ENCODE measurements around the gene MCC.

The MCC gene

GRCh38 chr5:113039229-113039933, 448.9 kb downstream of the MCC start:
- Histone ChIP-seq H3F3A (ENCODE audit: insufficient read depth) (no peaks in the 10 kb centered on the region), H3K9me3 (ENCODE audit: insufficient read depth, low read length) (no peaks in the 10 kb centered on the region), H3K4me2 (ENCODE audit: low read depth, low read length, poor library complexity, severe bottlenecking) (no peak overlapping the region), H3K9ac (ENCODE audit: low read length) (no peak overlapping the region), H3K9me2 (replicated peaks; ENCODE audit: insufficient read depth, low read length) (no peaks in the 10 kb centered on the region), H3K36me3 (ENCODE audit: low read length) (no peaks in the 10 kb centered on the region), H4K20me1 (ENCODE audit: low read depth, low read length) (no peaks in the 10 kb centered on the region), H3K27me3 (ENCODE audit: low read length) (no peaks in the 10 kb centered on the region), H3K4me3 (ENCODE audit: insufficient read depth, low read length, poor library complexity, severe bottlenecking) (no peak overlapping the region), H3K79me2 (ENCODE audit: insufficient read depth, low read length) (no peaks in the 10 kb centered on the region), H2AFZ (ENCODE audit: low read depth, low read length, severe bottlenecking) (no peak overlapping the region), H3K27ac (ENCODE audit: low read depth, low read length) (no peak overlapping the region)
- no peak for TF ChIP-seq CTCF (IDR thresholded peaks at IDR 0.05; ENCODE audit: insufficient read depth, low read length, poor library complexity, severe bottlenecking)
- no peak for TF ChIP-seq EZH2phosphoT487 (conservative IDR thresholded peaks at IDR 0.05; ENCODE audit: low read length)

GRCh38 chr5:113038714-113039113, 449.5 kb downstream of the MCC start:
- no peaks in the 10 kb centered on the region for H3F3A ChIP-seq (ENCODE audit: insufficient read depth)
- no peaks in the 10 kb centered on the region for H3K9me2 ChIP-seq (replicated peaks; ENCODE audit: insufficient read depth, low read length)
- no peak overlapping the region for H3K4me2 ChIP-seq (ENCODE audit: low read depth, low read length, poor library complexity, severe bottlenecking)
- H2AFZ ChIP-seq (ENCODE audit: low read depth, low read length, severe bottlenecking), result no peak overlapping the region
- no peaks in the 10 kb centered on the region for H3K79me2 ChIP-seq (ENCODE audit: insufficient read depth, low read length)
- no peak overlapping the region for H3K9ac ChIP-seq (ENCODE audit: low read length)
- H4K20me1 ChIP-seq (ENCODE audit: low read depth, low read length), result no peaks in the 10 kb centered on the region
- no peak overlapping the region for H3K27ac ChIP-seq (ENCODE audit: low read depth, low read length)
- H3K4me3 ChIP-seq (ENCODE audit: insufficient read depth, low read length, poor library complexity, severe bottlenecking), result no peak overlapping the region
- no peaks in the 10 kb centered on the region for H3K27me3 ChIP-seq (ENCODE audit: low read length)
- H3K9me3 ChIP-seq (ENCODE audit: insufficient read depth, low read length), result no peaks in the 10 kb centered on the region
- H3K36me3 ChIP-seq (ENCODE audit: low read length), result no peaks in the 10 kb centered on the region
- TF ChIP-seq CTCF (IDR thresholded peaks at IDR 0.05; ENCODE audit: insufficient read depth, low read length, poor library complexity, severe bottlenecking), result no peak
- TF ChIP-seq EZH2phosphoT487 (conservative IDR thresholded peaks at IDR 0.05; ENCODE audit: low read length), result no peak

GRCh38 chr5:113038136-113038535, 450.1 kb downstream of the MCC start:
- no peak overlapping the region for H2AFZ ChIP-seq (ENCODE audit: low read depth, low read length, severe bottlenecking)
- H4K20me1 ChIP-seq (ENCODE audit: low read depth, low read length), result no peaks in the 10 kb centered on the region
- no peak for TF ChIP-seq CTCF (IDR thresholded peaks at IDR 0.05; ENCODE audit: insufficient read depth, low read length, poor library complexity, severe bottlenecking)
- no peak for TF ChIP-seq EZH2phosphoT487 (conservative IDR thresholded peaks at IDR 0.05; ENCODE audit: low read length)
- no peaks in the 10 kb centered on the region for H3K9me3 ChIP-seq (ENCODE audit: insufficient read depth, low read length)
- no peaks in the 10 kb centered on the region for H3K36me3 ChIP-seq (ENCODE audit: low read length)
- H3K9me2 ChIP-seq (replicated peaks; ENCODE audit: insufficient read depth, low read length), result no peaks in the 10 kb centered on the region
- no peak overlapping the region for H3K4me2 ChIP-seq (ENCODE audit: low read depth, low read length, poor library complexity, severe bottlenecking)
- H3K9ac ChIP-seq (ENCODE audit: low read length), result no peak overlapping the region
- H3F3A ChIP-seq (ENCODE audit: insufficient read depth), result no peaks in the 10 kb centered on the region
- no peak overlapping the region for H3K4me3 ChIP-seq (ENCODE audit: insufficient read depth, low read length, poor library complexity, severe bottlenecking)
- H3K27me3 ChIP-seq (ENCODE audit: low read length), result no peaks in the 10 kb centered on the region
- no peaks in the 10 kb centered on the region for H3K79me2 ChIP-seq (ENCODE audit: insufficient read depth, low read length)
- H3K27ac ChIP-seq (ENCODE audit: low read depth, low read length), result no peak overlapping the region
